Esophagus muscularis mucosa (tissue), 3 donors: ENCODE results near the gene GALNT6.

ENCODE experiments used
- CTCF ChIP-seq, 3 experiments: fragments of 200-600 bp in 2 of 3; fragments of 450-650 bp in 1 of 3; sonication (generic) in 2 of 3; IDR thresholded peaks; one replicate each; pipeline ENCODE4 v1.5.1; 2017 to 2019; ENCODE audit warnings: antibody characterized with exemption in 3 of 3, mild to moderate bottlenecking in 2 of 3, moderate library complexity in 1 of 3
- EP300 ChIP-seq: sonication (generic); formaldehyde crosslinking; IDR thresholded peaks from one replicate; pipeline ENCODE4 v1.6.1; 2017; ENCODE audit warnings: antibody characterized with exemption

GRCh38 chr12:51424662-51425539 is 33.7 kb upstream of the GALNT6 start, which contains the start of gene SLC4A8:
- TF ChIP-seq CTCF (IDR thresholded peaks at IDR 0.05) = peak; percentile 53 to 68 (median 58)
- no peak for TF ChIP-seq EP300
